Activated T-cell treated with anti-CD3 and anti-CD28 coated beads, Interleukin-2, amount 50 U/mL, for 72 hours (primary cell): ENCODE results near the gene MRC2. TPM values are rescaled to one million over a fixed set of nuclear protein-coding genes. Genes with fewer than 3 reads are reported as not detected.
A peak's percentile ranks its signal among the peaks of the same experiment; 100 is the strongest.

Experiments
- ATAC-seq, 2 donors: fragments of 150-1000 bp; cut with Tn5 transposase; replicated peaks in 1 of 2; 2 replicates each; pipeline ENCODE4 v1.10.0; 2021; ENCODE audit warnings: moderate library complexity in 2 of 2, mild to moderate bottlenecking in 1 of 2
- DNase-seq, 2 donors: peaks; one replicate each; pipeline ENCODE4 v3.0.0; 2021 to 2022; ENCODE audit warnings: mixed read lengths in 1 of 2
- H3K27ac Mint-ChIP-seq: one replicate; pipeline ENCODE4 v1.8.0; 2022; ENCODE audit warnings: mild to moderate bottlenecking, moderate library complexity, mixed read lengths
- H3K27me3 Mint-ChIP-seq: one replicate; pipeline ENCODE4 v1.8.0; 2022; ENCODE audit warnings: low read depth, mixed read lengths
- H3K36me3 Mint-ChIP-seq, 2 donors: one replicate each; pipeline ENCODE4 v1.8.0; 2022; ENCODE audit warnings: mixed read lengths in 2 of 2, mild to moderate bottlenecking in 1 of 2; ENCODE audit not compliant: insufficient read depth in 2 of 2
- H3K4me1 Mint-ChIP-seq: one replicate; pipeline ENCODE4 v1.8.0; 2022; ENCODE audit warnings: low read depth, mixed read lengths
- H3K4me3 Mint-ChIP-seq, 2 donors: one replicate each; pipeline ENCODE4 v1.8.0; 2022; ENCODE audit warnings: mild to moderate bottlenecking in 2 of 2, mixed read lengths in 2 of 2, moderate library complexity in 2 of 2
- H3K9me3 Mint-ChIP-seq, 2 donors: one replicate each; pipeline ENCODE4 v1.8.0; 2022; ENCODE audit warnings: mixed read lengths in 2 of 2
- total RNA-seq, 2 donors: library from RNA; stranded (reverse); gene quantifications; one replicate each; pipeline ENCODE4 v1.2.3, GENCODE V29; 2022

MRC2 gene
- total RNA-seq, 2 donors from 2014 or later, result 6.1 to 14.2 TPM

- Mint-ChIP-seq H3K36me3 (peaks cover 5 to 9% of the 10 kb centered on the region in 2 donors), H3K4me3 (no peak overlapping the region), H3K27ac (no peak overlapping the region), H3K9me3 (peaks cover 0 to 2% of the 10 kb centered on the region in 2 donors), H3K4me1 (peaks cover 20% of the 10 kb centered on the region), H3K27me3 (peaks cover 76% of the 10 kb centered on the region)
- DNase-seq (no peak), ATAC-seq (no peak)
These were observed 98.3 kb downstream of the MRC2 start for GRCh38 chr17:62725791-62726249.

DNA sequence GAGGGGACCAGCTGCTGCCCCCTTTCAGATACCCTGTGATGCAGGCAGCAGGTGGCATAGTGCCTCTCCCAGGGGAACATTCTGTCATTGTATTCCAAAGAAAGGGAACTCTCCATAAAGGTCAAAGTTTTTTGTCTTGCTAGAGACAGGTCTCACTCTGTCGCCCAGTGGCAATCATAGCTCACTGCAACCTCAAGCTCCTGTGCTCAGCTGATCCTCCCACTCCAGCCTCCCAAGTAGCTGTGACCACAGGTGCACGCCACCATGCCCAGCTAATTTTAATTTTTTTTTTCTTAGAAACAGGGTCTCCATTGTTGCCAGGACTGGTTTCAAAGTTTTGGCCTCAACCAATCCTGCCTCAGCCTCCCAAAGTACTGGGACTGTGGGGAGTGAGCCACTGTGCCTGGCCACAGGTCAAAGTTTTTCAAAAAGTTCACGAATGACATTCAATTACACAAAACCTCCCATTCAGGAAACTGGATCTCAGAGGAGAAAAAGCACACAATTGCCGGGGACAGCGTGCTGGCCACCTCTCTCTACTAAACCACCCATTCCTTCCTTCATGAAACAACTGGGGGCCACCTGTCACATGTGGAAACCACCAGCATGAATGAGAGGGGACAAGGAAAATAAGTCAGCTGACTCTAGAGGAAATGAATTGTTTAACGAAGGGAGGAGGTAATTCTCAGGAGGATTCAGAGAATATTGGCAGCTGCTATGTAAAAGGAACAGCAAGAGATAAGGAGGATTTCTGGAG, 100.6 kb downstream of the MRC2 start:
- peaks cover 20% of the 10 kb centered on the region for H3K4me1 Mint-ChIP-seq
- no peak overlapping the region for H3K27ac Mint-ChIP-seq
- H3K4me3 Mint-ChIP-seq, result no peak overlapping the region
- DNase-seq (no peak), ATAC-seq (no peak)
- peaks cover 71% of the 10 kb centered on the region for H3K27me3 Mint-ChIP-seq
- peaks cover 5 to 10% of the 10 kb centered on the region in 2 donors for H3K36me3 Mint-ChIP-seq
- peaks cover 0 to 2% of the 10 kb centered on the region in 2 donors for H3K9me3 Mint-ChIP-seq

- ATAC-seq (no peak), DNase-seq (no peak)
- Mint-ChIP-seq H3K36me3 (peaks cover 2 to 7% of the 10 kb centered on the region in 2 donors), H3K4me3 (no peak overlapping the region), H3K27me3 (peaks cover 69% of the 10 kb centered on the region), H3K27ac (no peak overlapping the region), H3K9me3 (peaks cover 0 to 2% of the 10 kb centered on the region in 2 donors), H3K4me1 (peaks cover 4% of the 10 kb centered on the region)
These were observed 104.7 kb downstream of the MRC2 start for GRCh38 chr17:62732125-62732524.

DNA sequence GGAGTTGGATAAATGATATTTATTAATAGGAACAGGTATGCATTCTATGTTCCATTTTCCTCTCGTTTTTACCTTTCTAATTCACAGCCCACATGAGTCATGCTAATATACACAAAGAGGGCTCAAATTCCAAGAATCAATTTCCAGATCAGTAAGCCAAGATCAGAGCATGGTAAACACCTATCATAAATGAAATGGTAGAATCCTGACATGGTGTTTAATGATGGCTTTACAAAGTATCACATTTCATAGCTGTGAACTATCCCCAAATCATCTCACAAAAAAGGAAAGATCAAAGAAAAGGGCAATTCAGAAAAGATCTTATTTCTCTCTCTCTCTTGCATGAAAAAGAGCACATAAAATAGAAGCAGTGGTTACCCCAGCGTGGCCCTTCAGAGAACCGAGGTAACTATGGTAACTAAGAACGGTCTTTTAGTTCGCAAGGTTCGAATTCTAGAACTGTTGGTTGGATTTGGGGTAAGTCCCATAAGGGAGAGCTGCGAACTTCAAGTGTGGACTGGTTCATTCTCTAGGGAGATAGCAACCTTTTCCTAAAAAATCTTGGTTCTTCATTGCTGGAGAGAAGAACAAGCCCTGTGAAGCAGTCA, 107.7 kb downstream of the MRC2 start:
- peaks cover 0 to 1% of the 10 kb centered on the region in 2 donors for H3K36me3 Mint-ChIP-seq
- peaks cover 63% of the 10 kb centered on the region for H3K27me3 Mint-ChIP-seq
- H3K4me3 Mint-ChIP-seq, result no peak overlapping the region
- ATAC-seq (no peak), DNase-seq (no peak)
- no peaks in the 10 kb centered on the region for H3K9me3 Mint-ChIP-seq
- H3K27ac Mint-ChIP-seq, result no peak overlapping the region
- peaks cover 19% of the 10 kb centered on the region for H3K4me1 Mint-ChIP-seq

DNA sequence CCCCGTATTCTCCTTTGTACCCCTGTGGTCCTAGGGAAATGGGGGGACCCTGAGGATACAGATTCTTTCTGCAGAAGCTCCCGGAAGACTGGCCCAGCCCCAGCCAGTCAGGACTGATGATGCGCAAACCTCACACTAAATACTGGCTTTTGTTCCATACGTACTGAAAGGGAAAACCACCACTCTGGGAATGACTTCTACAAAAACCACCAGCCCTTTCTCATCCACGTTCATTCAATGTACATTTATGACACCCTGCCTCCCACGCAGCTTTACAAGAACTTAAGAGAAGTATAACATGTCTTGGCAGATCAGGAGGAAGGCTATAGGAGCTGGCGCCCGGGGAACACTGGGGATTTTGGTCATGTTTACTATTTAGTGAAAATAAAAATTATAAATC, 110.0 kb downstream of the MRC2 start:
- Mint-ChIP-seq H3K4me1 (peaks cover 19% of the 10 kb centered on the region), H3K27me3 (peaks cover 54% of the 10 kb centered on the region), H3K27ac (no peak overlapping the region), H3K4me3 (no peak overlapping the region), H3K9me3 (no peaks in the 10 kb centered on the region), H3K36me3 (no peaks in the 10 kb centered on the region)
- DNase-seq (peak; percentile 40 to 63), ATAC-seq (peak; percentile 83 to 85)

- no peaks in the 10 kb centered on the region for H3K36me3 Mint-ChIP-seq
- DNase-seq, result no peak
- no peak for ATAC-seq
- peak overlapping the region; percentile 47 for H3K27ac Mint-ChIP-seq
- peaks cover 58% of the 10 kb centered on the region for H3K27me3 Mint-ChIP-seq
- no peaks in the 10 kb centered on the region for H3K9me3 Mint-ChIP-seq
- H3K4me3 Mint-ChIP-seq, result peak overlapping the region; percentile 1 to 3
- peaks cover 19% of the 10 kb centered on the region for H3K4me1 Mint-ChIP-seq
These were observed 110.8 kb downstream of the MRC2 start for GRCh38 chr17:62738281-62738680.

DNA sequence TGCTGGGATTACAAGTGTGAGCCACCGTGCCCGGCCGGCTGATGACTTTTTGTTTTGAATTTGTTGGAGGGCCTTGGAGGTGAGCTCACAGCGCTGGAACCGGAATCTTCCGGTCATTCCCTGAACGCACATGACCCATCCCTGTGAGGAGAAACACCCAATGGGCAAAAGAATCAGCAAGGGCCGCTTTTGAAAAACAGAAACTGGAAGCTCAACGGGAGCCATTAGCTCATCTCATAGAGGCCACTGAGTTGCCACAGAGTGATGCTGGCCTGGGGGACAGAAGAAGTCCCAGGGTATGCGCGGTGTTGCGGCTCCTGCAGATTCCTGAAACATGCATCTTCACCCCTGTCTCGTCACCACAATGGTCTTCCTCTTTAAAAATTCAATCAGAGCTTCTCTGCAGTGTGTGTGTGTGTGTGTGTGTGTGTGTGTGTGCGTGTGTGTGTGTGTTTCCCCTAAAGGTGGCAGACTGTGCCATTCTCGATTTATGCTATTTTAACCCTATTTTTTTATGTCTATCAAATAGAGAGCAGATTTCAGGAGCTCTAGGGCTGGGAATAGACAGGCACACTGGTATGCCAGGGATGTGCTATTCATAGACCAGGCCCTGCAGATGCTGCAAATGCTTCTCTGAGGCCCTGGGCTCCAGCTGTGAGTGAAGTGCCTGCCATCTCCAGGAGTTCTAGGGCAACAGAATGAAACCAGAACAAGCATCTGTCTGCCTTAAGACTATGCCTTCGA, 112.3 kb downstream of the MRC2 start:
- ATAC-seq, result no peak
- Mint-ChIP-seq H3K27ac (no peak overlapping the region), H3K27me3 (peaks cover 52% of the 10 kb centered on the region), H3K4me1 (peaks cover 19% of the 10 kb centered on the region), H3K4me3 (no peak overlapping the region), H3K36me3 (no peaks in the 10 kb centered on the region), H3K9me3 (no peaks in the 10 kb centered on the region)
- no peak for DNase-seq

- Mint-ChIP-seq H3K9me3 (no peaks in the 10 kb centered on the region), H3K36me3 (no peaks in the 10 kb centered on the region), H3K4me1 (peaks cover 19% of the 10 kb centered on the region), H3K27ac (no peak overlapping the region), H3K27me3 (peaks cover 48% of the 10 kb centered on the region), H3K4me3 (no peak overlapping the region)
- ATAC-seq (peak; percentile 48 to 74), DNase-seq (no peak)
These were observed 113.8 kb downstream of the MRC2 start for GRCh38 chr17:62741290-62741689.

Other genes with a start within 250 kb of the MRC2 start
- not detected for gene EFCAB3, start 247.1 kb upstream of the MRC2 start, total RNA-seq
- 10 to 100 TPM; 21.2 to 24.7 TPM for gene METTL2A, start 203.8 kb upstream of the MRC2 start, total RNA-seq
- gene TLK2, start 148.8 kb upstream of the MRC2 start, total RNA-seq, result 10 to 100 TPM; 46.6 to 47.6 TPM
- not detected for gene MARCHF10, start 180.6 kb downstream of the MRC2 start, total RNA-seq